GM19043 (cell line): ENCODE data around the gene USP22.
"Not testable (repeated sequence)": the region's sequence is repeated elsewhere in the genome, so short reads cannot be mapped to it uniquely, and the experiment has no call there.

Experiments
- ATAC-seq: cut with Tn5 transposase; IDR thresholded peaks from one replicate; pipeline ENCODE4 v1.9.1; 2021; ENCODE audit warnings: low read depth; ENCODE audit not compliant: unreplicated experiment

Gene USP22

GRCh38 chr17:20991276-20992037, 51.4 kb downstream of the USP22 start:
- ATAC-seq: no peak

GRCh38 chr17:20989991-20990855, 52.6 kb downstream of the USP22 start:
- ATAC-seq: no peak

- ATAC-seq: no peak
Measured at GRCh38 chr17:20989481-20989880, 53.3 kb downstream of the USP22 start.

GRCh38 chr17:20988896-20989295, 53.9 kb downstream of the USP22 start:
- ATAC-seq: no peak

GRCh38 chr17:20988001-20988636, 54.7 kb downstream of the USP22 start:
- ATAC-seq: no peak

GRCh38 chr17:20987511-20987910, 55.3 kb downstream of the USP22 start:
- no peak for ATAC-seq

- no peak for ATAC-seq
Measured at GRCh38 chr17:20986767-20987510, 55.9 kb downstream of the USP22 start.

GRCh38 chr17:20983359-20983637, 59.5 kb downstream of the USP22 start:
- no peak for ATAC-seq

- ATAC-seq: no peak
Measured at GRCh38 chr17:20982589-20983358, 60.0 kb downstream of the USP22 start.

DNA sequence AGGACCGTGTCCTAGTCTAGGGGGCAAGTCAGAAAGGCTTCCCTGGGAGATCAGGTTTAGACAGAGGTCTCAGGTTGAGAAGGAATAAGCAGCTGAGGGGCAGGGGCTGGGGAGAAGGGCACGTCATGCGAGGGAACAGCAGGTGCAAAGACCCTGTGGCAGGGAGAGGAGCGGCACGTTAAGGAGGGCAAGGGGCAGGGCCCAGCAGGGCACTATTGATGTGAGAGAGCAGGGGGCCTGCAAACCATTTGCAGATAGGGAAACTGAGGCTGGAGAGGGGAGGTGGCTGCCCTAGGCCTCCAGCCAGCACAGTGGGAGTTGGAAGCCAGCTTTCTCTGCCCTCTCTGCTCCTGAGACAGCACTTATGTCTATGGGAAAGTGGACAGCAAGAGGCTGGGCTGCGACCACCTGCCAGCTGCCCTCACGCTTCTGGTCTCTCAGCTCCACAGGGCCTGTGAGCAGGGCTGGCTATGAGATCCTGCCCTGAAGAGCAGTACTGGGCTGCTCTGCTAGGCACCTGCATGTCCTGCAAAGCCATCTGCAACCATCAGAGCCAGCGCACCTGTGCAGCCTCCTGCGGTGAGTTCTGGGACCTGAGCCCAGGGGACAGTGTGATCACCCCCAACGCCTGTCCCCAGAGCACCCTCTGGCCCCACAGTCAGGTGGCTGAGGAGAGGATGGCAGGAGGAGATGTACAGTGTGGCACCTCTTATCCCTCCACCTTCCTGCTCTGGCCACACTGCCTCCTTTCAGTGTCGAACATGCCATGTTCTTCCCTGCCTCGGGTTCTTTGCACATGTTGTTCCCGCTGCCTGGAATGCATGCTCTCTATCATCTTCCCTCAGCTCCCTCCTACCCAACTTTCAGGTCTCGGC, 61.5 kb downstream of the USP22 start:
- no peak for ATAC-seq

DNA sequence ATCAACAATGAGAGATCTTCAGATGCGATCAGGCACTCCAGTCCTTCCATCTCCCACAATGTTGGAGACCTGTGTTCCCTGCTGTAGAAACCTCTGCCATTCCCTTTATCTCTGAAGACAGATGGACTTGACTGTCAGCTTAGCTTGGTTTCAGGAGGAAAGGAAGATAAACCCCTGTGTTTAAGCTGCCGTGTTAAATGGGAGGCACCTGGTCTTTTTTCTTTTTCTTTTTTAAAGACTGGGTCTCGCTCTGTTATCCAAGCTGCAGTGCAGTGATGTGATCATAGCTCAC, 63.1 kb downstream of the USP22 start:
- no peak for ATAC-seq

DNA sequence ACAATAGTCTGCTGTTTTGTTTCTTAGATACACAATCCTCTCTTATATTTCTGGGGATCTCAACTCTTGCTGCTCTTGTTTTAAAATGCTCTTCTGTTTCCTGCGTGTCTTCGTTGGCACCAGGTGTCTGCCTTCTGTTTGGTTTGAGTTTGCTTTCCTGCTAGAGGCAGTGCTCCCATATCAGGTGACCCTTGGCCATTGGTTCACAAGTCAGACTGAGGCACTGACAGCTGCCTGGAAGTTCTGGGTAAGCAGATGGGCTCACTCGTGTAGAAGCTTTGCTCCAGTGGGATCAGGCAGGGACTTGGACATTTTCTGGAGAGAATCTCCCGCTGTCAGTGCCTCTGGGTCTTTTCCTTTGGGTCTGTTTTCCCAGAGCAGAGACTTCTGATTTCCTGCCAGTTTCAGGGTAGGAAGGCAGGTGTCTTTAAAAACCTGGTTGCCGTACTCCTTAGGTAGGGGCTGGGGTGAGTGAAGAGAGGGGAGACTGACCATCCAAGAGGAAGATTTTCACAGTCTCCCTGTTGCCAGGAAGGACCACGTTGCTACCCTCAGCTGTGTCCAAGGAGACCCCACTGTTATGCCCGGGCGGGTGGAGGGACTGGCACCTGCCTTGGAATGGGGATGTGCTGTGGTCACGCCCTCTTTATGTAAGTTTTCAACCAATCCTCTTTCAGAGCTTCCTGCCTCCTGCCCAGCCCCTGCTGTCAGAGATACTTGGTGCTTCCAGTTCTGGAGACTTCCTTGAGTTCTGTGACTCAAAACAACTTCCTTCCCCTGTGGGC, 63.6 kb downstream of the USP22 start:
- not testable (repeated sequence) for ATAC-seq

- not testable (repeated sequence) for ATAC-seq
Measured at GRCh38 chr17:20977609-20978253, 65.1 kb downstream of the USP22 start.

- ATAC-seq: no peak
Measured at GRCh38 chr17:20975566-20975965, 67.2 kb downstream of the USP22 start.

- ATAC-seq: no peak
Measured at GRCh38 chr17:20970329-20970728, 72.5 kb downstream of the USP22 start.

DNA sequence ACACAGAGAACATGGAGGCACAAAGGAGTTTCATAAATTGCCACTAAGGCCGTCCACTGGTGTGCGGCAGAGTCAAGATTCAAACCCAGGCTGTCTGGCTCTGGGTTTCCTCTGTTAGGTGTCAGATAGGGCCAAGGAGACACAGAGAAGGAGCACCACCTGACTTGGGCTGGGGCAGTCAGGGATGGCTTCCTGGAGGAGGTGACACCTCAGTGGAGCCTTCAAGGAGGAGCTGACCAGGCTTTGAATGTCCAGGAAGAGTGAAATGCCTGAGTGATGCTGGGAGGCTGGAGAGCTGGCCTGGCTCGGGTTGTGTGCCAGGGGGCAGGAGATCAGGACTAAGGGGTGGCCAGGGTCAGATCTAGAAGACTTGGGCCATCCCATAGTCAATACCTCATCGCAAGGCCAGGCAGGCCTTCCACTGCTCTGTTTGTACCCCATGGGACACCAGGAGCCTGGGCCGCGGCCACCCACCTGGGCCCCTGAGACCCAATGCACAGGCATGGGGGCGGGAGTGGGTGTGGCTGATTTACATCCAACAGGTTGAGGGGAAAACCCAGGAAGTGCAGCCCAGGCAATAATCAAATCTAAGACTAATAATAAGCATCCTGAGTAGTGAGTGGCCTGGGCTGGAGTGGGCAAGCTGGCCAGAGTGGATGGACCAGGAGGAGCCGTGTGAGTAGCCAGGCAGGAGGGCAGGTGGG, 73.7 kb downstream of the USP22 start:
- ATAC-seq: no peak

DNA sequence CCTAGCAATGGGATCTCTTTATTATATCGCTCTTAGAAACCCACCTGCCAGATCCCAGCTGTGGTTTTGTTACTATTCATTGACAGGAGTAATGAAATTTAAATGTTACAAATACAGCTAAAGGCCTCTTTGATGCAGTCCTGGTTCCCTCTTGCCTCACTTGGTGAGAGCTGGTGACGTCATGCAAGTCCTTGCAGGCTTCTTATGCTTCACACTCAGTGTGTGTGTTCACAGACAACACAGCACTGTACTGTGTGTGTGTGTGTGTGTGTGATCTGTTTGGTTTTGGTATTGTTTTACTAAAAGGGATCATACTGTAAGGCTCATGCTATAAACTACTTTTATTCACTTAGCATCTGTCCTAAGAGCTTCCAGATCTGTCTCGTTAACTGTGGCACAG, 75.0 kb downstream of the USP22 start:
- ATAC-seq: no peak

- ATAC-seq: no peak
Measured at GRCh38 chr17:20966870-20967269, 75.9 kb downstream of the USP22 start.
